ENCODE data around the gene TSKU.

TSKU gene

DNA sequence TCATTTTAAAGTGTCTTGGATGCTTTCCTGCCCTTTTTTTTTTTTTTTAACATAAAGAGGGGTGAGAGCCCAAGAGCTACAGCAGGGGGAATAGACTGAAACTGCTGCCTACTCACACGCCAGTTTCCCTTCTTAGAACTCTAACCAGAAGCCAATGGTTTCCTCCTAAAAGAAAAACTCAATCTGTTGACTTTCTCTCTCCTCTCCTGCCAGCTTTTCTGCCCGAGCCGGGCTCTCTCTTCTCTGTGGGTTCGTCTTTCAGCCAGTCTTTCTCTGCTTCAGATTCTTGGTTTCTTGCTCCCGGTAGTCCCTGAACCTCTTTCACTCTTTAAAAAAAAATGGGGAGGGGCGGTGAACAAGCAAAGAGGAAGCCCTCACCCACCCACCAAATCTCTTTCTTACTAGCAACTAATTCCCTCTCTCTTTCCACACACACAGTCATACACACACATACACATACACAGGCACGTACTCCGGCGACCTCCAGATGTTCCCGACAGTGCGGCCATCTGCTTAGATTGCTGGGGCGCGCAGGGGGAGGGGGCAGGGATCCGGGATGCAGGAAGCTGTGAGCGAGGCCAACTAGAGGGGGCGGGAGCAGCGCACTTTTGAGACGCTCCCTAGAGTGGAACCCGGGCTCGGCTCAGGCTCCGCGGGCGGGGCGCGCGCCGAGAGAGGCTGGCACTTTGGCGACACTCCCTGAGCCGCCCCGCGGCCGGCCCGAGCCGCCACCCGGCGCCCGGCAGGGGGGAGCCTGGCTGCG lies 444 bp upstream of the TSKU start:
- DNase-seq (ENCODE audit: low read depth) = peak; percentile 88
- TF ChIP-seq, protein P1, sequence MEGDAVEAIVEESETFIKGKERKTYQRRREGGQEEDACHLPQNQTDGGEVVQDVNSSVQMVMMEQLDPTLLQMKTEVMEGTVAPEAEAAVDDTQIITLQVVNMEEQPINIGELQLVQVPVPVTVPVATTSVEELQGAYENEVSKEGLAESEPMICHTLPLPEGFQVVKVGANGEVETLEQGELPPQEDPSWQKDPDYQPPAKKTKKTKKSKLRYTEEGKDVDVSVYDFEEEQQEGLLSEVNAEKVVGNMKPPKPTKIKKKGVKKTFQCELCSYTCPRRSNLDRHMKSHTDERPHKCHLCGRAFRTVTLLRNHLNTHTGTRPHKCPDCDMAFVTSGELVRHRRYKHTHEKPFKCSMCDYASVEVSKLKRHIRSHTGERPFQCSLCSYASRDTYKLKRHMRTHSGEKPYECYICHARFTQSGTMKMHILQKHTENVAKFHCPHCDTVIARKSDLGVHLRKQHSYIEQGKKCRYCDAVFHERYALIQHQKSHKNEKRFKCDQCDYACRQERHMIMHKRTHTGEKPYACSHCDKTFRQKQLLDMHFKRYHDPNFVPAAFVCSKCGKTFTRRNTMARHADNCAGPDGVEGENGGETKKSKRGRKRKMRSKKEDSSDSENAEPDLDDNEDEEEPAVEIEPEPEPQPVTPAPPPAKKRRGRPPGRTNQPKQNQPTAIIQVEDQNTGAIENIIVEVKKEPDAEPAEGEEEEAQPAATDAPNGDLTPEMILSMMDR (IDR thresholded peaks at IDR 0.05; ENCODE audit: control insufficient read depth, insufficient read depth, low read depth, low read length, missing control alignments) = no peak
- H3K4me3 ChIP-seq (ENCODE audit: control insufficient read depth, low read depth, low read length) = peak overlapping the region; percentile 58

DNA sequence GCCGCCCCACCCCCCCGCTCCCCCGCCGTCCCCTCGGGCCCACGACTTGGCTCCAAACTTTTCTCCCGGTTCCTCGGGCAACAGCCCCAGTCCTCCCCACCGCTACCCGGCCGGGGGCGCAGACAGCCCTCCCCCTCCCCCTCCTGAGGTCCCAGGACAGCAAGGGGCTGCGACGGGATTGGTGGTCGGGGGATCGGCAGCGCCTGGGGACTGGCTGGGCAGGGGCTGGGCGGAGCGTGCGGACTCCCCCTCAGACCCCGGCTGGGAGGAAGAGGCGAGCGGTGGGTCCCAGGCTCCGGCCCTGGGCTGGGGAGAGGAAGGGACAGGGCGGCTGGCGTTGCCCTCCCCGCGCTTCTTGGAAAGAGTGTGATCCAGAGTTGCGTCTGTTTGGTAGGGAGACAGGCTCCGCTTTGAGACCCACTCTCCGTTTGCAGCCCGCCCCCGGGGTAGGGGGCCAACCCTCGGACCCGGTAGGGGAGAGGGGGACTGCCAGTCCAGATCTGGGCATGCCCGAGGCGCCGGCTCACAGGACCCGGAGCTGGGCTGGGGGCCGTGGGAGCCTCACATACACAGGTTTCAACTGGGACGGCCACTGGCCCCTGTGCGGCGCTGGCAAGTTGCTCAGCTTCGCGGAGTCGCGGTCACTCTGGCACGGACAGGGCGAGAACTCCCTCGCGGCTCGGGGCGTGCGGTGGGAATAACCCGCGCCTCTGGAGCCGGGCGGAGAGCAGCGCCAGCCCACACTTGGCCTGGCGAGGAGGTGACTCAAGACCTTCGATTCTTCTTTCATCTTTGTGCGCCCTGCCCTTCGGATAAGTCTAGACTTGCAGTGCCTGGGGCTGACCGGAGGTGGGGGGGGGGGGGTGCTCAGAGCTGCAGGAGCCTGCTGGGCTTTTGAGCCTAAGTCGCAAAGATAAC lies 999 bp downstream of the TSKU start:
- peak overlapping the region; percentile 58 for H3K4me3 ChIP-seq (ENCODE audit: control insufficient read depth, low read depth, low read length)
- TF ChIP-seq, protein P1 (IDR thresholded peaks at IDR 0.05; ENCODE audit: control insufficient read depth, insufficient read depth, low read depth, low read length, missing control alignments) = no peak
- no peak for DNase-seq (ENCODE audit: low read depth)

DNA sequence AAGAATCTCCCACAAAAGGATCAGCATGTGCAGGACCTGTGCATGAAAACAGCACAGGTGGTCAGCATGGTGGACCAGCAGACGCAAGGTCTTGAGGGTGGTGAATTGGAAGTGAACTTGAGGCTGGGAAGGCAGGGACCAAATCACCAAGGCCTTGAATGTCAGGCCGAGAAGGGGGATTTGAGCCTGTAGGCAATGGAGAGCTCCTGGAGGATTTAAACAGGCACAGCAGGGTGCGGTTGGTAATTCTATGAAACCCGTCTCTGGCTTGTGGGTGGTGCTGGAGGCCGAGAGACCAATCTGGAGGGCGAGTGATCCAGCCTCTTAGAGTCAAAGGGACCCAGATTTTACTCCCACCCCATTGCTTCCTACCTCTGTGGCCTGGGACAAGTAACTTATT lies 2.4 kb downstream of the TSKU start:
- TF ChIP-seq, protein P1 (IDR thresholded peaks at IDR 0.05; ENCODE audit: control insufficient read depth, insufficient read depth, low read depth, low read length, missing control alignments) = no peak
- no peak overlapping the region for H3K4me3 ChIP-seq (ENCODE audit: control insufficient read depth, low read depth, low read length)
- no peak for DNase-seq (ENCODE audit: low read depth)

DNA sequence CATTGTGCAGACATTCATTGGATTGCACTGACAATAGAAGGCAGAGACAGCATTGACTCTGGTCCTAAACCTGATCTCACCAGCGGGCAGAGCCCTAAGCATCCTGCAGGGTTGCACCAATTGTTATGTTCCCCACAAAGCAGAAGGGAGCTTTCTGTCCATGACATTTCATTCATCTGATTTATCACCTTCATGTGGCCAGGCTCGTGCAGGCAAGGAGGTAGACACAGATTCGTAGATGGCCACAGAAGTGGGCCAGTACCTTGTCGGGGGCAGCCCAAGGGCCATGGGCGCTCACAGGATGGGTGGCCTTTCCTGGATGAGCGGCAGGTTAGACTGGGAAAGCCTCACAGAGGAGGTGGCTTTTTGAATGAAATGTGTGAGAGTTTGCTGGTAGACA lies 2.9 kb downstream of the TSKU start:
- DNase-seq (ENCODE audit: low read depth) = no peak
- no peak overlapping the region for H3K4me3 ChIP-seq (ENCODE audit: control insufficient read depth, low read depth, low read length)
- TF ChIP-seq, protein P1 (IDR thresholded peaks at IDR 0.05; ENCODE audit: control insufficient read depth, insufficient read depth, low read depth, low read length, missing control alignments) = no peak

DNA sequence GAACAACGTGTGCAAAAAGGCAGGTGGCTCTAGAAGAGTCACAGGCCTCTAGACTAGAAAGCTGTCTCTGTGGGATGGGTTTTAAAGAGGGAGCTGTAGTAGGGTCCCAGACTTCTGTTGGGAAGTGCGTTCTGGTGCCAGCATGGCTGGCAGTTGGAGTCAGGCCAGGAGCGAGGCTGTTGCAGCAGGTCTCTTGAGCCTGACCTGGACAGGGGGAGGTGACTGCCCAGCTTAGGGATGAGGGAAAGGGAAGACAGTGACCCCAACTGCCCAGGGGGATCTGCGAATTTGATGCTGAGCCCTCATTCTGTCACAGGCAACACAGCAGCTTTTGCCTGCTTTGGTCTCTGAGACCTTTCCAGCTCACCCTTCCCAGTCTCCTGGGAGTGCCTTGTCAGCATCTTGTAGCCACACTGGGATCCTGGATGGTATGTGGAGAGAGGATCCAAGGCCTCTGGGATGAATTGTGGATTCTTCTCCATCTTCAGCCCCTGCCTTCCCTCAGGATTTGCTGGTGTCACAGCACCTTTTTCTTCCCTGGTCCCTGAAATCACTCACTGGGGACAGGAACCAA lies 3.4 kb downstream of the TSKU start:
- DNase-seq (ENCODE audit: low read depth) = no peak

DNA sequence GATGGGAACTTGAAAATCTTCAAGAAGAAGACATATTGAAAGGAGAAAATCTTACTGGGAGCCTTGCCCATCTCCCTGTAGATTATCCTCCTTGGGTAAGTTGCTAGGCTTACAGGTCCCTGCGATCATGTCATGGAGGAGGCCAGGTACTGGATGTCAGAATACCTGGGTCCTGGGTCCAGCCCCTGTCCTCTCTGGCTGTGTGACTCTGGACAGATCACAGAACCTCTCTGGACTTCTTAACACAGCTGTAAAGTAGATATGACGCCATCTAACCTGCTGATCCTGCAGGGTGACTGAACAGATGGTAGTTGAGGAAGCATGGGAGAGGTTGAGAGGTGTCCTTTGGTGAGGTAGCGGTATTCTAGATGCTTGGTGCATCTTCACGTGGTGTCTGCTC lies 4.1 kb downstream of the TSKU start:
- TF ChIP-seq, protein P1 (IDR thresholded peaks at IDR 0.05; ENCODE audit: control insufficient read depth, insufficient read depth, low read depth, low read length, missing control alignments) = no peak
- no peak overlapping the region for H3K4me3 ChIP-seq (ENCODE audit: control insufficient read depth, low read depth, low read length)
- no peak for DNase-seq (ENCODE audit: low read depth)

More for the DNA sequence above, 3.4 kb downstream of the TSKU start:
- TF ChIP-seq, protein P1 (IDR thresholded peaks at IDR 0.05; ENCODE audit: control insufficient read depth, insufficient read depth, low read depth, low read length, missing control alignments) = no peak
- no peak overlapping the region for H3K4me3 ChIP-seq (ENCODE audit: control insufficient read depth, low read depth, low read length)
